GM10266 (cell line): ENCODE results near the gene PRKCE.
"Not testable (repeated sequence)": the region's sequence is repeated elsewhere in the genome, so short reads cannot be mapped to it uniquely, and the experiment has no call there.

ENCODE experiments used
- DNase-seq: peaks from one replicate; pipeline ENCODE4 v3.0.0; 2012; ENCODE audit errors: extremely low spot score
- CTCF ChIP-seq: IDR thresholded peaks from 2 replicates; pipeline ENCODE4 v1.5.1; 2012; ENCODE audit warnings: mild to moderate bottlenecking, low read depth; ENCODE audit not compliant: control insufficient read depth, insufficient read depth; ENCODE audit errors: missing control alignments

PRKCE gene

DNA sequence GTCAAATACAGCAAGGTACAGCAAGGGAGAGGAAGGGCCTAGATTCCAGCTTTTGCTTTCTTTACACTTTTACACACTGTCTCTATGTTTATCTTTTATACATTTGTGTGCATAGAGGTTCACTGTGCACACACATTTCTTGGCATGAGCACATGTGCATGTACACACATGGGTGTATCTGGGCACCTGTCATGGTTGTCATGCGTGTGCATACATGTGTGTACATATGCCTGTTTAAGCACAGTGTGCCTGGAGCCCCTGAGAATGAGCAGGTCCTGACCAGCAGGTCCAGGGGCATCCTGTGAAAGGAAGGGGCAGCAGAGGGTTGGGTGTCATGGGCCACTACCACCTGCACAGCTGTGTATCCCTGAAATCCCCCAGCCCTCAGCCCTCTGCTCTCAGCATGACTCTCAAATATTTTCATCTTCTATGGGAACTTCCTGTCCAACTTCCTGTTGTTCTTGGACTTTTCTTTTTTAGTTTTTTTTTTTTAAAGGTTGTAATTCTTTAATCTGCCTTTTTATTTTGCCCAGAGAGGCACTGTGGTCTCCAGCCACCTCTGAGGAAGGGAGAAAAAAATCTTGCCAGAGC, 548.7 kb downstream of the PRKCE start:
- no peak for TF ChIP-seq CTCF
- no peak for DNase-seq

GRCh38 chr2:46200861-46201605, 549.6 kb downstream of the PRKCE start:
- DNase-seq: no peak
- no peak for TF ChIP-seq CTCF

DNA sequence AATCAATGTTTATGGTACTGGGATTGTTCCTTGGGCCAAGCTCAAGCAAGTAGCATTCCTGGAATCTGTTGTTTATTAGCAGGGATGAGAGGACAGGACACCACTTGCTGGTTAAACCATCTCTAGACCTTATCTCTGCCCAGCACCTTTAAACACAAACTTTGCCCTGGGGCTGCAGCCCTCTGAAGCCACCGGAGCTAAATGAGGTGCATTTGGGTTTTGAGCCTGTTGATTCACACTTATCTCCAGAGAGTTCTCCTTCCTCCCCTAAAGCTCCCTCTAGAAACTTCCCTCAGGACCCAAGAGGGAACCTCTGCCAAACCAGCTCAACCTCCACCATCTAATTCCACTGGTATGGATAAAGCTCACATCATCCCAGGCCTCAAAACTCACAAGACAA, 551.0 kb downstream of the PRKCE start:
- DNase-seq: no peak
- no peak for TF ChIP-seq CTCF

GRCh38 chr2:46202987-46203386, 551.5 kb downstream of the PRKCE start:
- TF ChIP-seq CTCF: no peak

GRCh38 chr2:46203636-46204035, 552.2 kb downstream of the PRKCE start:
- DNase-seq: not testable (repeated sequence)

More at GRCh38 chr2:46202987-46203386, 551.5 kb downstream of the PRKCE start:
- DNase-seq: no peak

- TF ChIP-seq CTCF: no peak
These were observed 556.1 kb downstream of the PRKCE start for GRCh38 chr2:46207591-46207990.

GRCh38 chr2:46208766-46209165, 557.3 kb downstream of the PRKCE start:
- DNase-seq: no peak
- no peak for TF ChIP-seq CTCF

More at GRCh38 chr2:46207591-46207990, 556.1 kb downstream of the PRKCE start:
- no peak for DNase-seq
